WI38 (cell line): Measurements from ENCODE around the gene DDX6.

Experiments
- H3K4me3 ChIP-seq: 2 replicates; pipeline ENCODE4 v1.5.1; 2011; ENCODE audit warnings: low read depth, mild to moderate bottlenecking, control low read depth, low read length
- CTCF ChIP-seq: IDR thresholded peaks from 2 replicates; pipeline ENCODE4 v1.5.1; 2012; ENCODE audit warnings: low read depth, mild to moderate bottlenecking, control low read depth, low read length

DDX6 gene

GRCh38 chr11:118699506-118700220 is 91.3 kb downstream of the DDX6 start:
- TF ChIP-seq CTCF: no peak
- H3K4me3 ChIP-seq: no peak overlapping the region
